Femur (tissue), 1 donor: Measurements from ENCODE around the gene RGS4.

Source experiments
- DNase-seq: peaks from one replicate; pipeline ENCODE4 v3.0.0-alpha.2; 2017

Gene RGS4

GRCh38 chr1:163104385-163105099, 35.4 kb downstream of the RGS4 start:
- DNase-seq, result no peak

GRCh38 chr1:163106364-163106987, 37.3 kb downstream of the RGS4 start:
- DNase-seq, result no peak

GRCh38 chr1:163107655-163108054, 38.5 kb downstream of the RGS4 start:
- DNase-seq, result no peak

GRCh38 chr1:163115887-163116286, 46.7 kb downstream of the RGS4 start:
- DNase-seq, result no peak

- no peak for DNase-seq
These were observed 50.5 kb downstream of the RGS4 start for GRCh38 chr1:163119707-163120106.

- DNase-seq, result no peak
These were observed 51.2 kb downstream of the RGS4 start for GRCh38 chr1:163120372-163120771.

GRCh38 chr1:163124812-163125211, 55.7 kb downstream of the RGS4 start:
- DNase-seq, result no peak
